GM20000 (cell line): ENCODE results near the gene PLCB4.

ENCODE experiments used
- DNase-seq: peaks from one replicate; pipeline ENCODE4 v3.0.0; 2012; ENCODE audit warnings: low spot score
- CTCF ChIP-seq: IDR thresholded peaks from 2 replicates; pipeline ENCODE4 v1.5.1; 2012; ENCODE audit warnings: mild to moderate bottlenecking, control low read depth; ENCODE audit errors: extremely low read depth, missing control alignments

Gene PLCB4

GRCh38 chr20:9407805-9408421 is 339.0 kb downstream of the PLCB4 start:
- peak; percentile 56 for DNase-seq
- TF ChIP-seq CTCF = peak; percentile 51

- no peak for DNase-seq
- no peak for TF ChIP-seq CTCF
Measured at GRCh38 chr20:9408422-9409300, 339.8 kb downstream of the PLCB4 start.

- no peak for DNase-seq
- no peak for TF ChIP-seq CTCF
Measured at GRCh38 chr20:9409352-9409751, 340.5 kb downstream of the PLCB4 start.

GRCh38 chr20:9409981-9410380 is 341.1 kb downstream of the PLCB4 start:
- no peak for DNase-seq
- TF ChIP-seq CTCF = no peak

GRCh38 chr20:9411833-9412232 is 342.9 kb downstream of the PLCB4 start:
- DNase-seq = no peak
- TF ChIP-seq CTCF = no peak

- no peak for DNase-seq
- TF ChIP-seq CTCF = no peak
Measured at GRCh38 chr20:9412309-9412708, 343.4 kb downstream of the PLCB4 start.

- TF ChIP-seq CTCF = no peak
- DNase-seq = no peak
Measured at GRCh38 chr20:9413001-9413400, 344.1 kb downstream of the PLCB4 start.
